ENCODE data around the gene RHEB.
A peak's percentile ranks its signal among the peaks of the same experiment; 100 is the strongest.

RHEB gene

DNA sequence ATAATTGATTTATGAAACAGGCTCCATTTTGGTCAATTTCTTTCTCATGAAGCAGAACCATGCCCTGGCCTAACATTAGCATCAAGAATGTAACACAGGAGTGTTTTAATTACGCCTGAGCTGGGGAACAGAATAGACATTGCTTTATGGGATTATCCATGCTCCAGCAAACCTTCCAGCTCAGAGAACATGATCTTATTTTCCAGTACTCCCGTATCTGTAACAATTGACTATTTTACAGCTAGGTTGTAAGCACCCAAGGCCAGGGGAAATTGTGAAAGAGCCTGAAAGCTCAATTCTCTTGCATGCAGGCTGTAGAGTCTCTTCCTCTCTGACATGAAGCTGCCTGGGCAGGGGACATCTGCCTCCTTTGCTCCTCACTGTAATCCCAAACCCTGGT is 49.0 kb downstream of the RHEB start:
- no peak for DNase-seq (ENCODE audit: low spot score)

DNA sequence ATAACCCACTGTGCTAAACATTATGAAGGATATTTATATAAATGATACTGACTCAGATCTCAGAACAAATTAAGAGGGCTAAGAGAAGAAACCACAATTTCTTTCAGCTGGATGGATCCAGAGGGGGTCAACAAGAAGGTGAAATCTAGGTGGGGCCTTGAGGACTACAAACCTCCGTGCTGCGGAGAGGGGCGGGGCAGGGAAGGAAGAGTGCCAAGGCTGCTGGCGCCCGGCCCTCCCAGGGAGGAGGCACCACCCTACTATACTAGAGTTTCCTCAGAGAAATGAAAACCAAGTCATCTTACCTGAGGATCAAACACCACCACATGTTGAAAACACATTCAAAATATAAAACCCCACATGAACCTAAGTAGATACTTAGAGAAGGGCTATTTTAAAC is 50.4 kb downstream of the RHEB start:
- DNase-seq (ENCODE audit: low spot score) = no peak

DNA sequence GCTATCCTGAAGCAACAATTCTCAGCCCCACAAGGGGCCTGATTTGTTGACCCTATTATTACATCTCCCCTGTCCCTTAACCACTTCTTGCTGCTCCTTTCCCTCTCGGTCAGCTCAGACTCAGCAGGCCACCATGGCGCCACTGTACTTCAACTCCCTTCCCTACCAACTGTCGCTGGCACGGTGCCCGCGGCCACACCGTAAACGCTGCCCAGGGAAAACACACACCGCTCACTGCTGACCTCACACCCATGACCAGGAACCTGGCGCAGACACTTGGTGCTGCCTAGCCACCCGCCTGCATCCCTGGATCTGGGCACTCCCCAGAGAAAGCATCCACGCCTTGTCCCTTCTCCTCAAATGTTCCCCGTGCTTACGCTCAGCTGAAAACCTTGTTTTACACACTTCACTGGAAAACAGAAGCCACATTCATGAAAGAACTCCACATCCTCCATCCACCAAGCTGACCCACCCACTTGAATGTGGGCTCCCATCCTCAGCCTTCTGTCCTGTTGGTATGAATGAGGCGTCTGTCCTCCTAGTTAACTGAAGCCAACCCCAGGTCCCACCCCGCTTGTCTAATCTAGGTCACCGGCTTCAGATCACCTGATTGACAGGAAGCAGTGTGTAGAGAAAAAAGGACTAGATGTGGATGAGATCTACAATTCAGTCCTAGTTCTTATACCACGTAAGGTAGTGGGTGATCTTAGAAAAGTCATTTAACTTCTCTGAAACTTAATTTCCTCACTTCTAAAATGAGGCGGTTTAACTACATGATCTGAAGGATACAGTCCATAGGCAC is 51.3 kb downstream of the RHEB start:
- DNase-seq (ENCODE audit: low spot score) = peak; percentile 85

DNA sequence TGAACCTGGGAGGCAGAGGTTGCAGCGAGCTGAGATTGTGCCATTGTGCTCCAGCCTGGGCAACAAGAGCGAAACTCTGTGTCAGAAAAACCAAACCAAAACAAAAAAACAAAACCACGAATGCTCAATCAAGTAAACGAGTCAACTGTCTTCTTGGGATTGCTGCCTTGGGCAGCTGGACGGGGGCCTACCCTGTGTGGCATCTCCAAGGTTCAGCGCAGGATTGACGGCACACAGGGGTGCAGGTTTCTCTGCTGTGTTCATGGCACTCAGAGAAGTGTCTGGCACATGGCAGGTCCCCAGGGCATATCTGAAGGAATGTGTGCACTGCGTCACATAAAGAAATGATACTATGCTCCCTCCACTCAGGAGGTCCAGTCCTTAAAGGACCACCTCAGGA is 54.5 kb downstream of the RHEB start:
- DNase-seq (ENCODE audit: low spot score) = no peak

DNA sequence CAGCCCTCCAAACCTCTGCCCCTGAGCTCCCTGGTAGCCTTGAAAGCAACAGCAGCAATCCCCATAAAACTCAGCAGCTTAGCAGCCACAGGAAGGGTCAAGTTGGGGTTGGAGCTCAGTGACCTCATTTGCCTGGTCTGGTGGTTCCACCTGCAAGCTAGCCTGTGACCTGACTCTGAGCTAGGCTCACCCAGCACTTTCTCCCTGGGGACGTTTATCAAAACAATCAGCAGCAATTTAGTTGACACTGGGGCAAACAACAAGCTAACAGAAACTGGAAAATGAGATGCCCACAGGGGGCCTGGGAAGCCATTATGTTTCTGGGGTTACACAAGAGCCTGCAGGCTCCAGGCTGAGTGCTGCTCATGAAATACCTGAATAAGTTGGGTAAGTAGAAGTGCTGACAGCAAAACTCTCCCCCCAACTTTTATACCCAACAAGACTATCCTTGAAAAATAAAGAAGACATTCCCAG is 57.4 kb downstream of the RHEB start:
- DNase-seq (ENCODE audit: low spot score) = no peak

DNA sequence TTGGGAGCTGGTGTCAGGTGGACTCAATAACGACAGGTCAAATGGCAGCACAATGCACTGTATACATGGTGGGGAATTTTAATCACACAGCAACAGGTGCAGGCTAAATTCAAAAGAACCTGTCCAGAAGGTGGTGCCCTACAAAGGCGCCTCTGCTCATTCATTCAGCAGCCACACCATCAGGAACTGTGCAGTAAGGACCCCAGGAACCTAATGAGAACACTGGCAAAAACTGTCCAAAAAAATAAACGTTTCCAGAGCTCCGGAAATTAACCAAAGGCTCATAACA is 57.8 kb downstream of the RHEB start:
- DNase-seq (ENCODE audit: low spot score) = no peak

DNA sequence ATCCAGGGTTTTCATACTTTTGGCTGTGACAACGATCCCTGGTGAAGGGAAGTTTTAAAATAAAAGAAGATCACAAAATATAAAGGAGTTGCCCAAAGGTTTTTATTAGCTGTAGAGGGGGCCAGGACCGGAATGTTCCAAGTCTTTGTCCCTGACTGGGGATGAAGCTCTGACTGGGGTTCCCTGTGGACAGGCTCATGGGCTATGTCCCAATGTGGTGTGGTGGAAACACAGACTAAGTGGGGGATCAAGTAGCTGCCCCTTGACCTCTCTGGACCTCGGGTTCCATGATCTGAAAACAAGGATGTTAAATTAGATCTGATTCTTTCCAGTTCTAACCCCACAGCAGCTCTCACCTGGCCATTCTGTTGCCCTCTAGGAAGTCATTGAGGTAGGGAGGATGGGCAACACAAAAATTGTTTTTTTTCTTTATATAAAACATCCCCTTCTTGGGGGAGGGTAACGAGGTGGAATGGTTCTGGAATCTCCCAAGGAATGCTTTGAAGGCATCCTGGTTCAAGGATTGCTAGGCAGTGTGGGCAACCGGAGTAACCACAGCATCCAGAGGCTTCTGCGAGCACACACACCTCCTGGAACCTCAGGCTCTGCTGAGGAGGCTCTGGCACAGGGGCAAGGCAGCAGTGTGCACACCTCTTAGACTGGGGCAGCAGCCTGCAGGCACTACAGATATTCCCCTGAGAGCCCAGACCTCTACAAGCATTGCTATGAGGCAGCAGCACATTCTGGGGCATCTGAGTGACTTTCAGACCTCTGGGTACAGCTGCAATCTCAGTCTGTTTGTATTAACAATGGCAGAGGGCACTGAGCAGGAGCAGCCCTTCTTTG is 58.4 kb downstream of the RHEB start:
- no peak for DNase-seq (ENCODE audit: low spot score)

DNA sequence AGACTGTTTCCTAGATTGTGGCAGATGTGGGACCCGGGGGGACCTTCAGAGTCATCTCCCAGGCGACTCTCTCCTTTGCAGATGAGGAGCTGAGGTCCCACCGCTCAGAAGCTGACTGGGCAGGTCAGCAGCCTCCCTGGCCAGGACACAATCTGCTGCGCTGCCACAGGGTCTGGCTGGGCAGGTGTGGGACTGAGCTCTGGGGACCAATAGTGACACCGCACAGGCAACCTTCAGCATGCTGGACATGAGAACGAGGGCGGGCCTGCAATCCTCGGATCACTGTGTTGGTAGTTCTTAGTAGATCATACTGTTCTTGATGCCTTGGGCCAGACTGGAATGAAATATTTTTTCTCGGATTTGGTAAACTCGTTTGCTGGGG is 59.2 kb downstream of the RHEB start:
- no peak for DNase-seq (ENCODE audit: low spot score)

DNA sequence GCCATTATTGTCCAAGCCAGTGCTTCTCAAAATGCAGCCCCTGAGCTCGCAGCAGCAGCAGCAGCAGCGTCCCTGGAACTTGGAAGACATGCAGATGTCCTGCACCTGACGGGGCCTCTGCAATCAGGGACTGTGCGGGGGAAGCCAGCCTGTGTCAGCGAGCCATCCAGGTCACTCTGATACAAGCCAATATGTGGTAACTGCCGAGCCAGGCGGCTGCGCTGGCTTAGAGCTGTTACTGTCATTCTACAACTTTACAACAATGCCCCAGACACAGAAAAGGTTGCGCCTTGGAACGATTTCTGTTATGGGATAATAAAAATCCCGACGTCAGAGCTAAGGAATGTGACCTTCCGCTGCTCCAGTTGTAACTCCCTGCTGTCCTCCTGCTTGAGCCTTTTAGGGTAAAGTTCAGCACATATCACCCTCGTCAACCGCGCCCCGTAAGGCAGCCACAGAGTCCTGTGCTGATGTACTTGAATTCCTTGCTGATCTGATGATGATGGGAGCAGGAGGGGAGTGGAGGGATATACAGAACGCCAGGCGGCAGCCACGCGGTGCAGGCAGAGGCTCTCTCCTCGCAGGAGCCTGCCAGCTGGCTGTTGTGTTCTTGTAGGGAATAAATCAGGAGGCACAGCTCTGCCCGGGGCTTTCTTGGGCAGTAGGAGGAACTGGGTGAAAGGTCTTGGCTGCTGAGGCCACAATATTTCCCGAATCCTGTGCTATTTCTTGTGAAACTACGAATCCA is 59.8 kb downstream of the RHEB start:
- DNase-seq (ENCODE audit: low spot score) = peak; percentile 12

DNA sequence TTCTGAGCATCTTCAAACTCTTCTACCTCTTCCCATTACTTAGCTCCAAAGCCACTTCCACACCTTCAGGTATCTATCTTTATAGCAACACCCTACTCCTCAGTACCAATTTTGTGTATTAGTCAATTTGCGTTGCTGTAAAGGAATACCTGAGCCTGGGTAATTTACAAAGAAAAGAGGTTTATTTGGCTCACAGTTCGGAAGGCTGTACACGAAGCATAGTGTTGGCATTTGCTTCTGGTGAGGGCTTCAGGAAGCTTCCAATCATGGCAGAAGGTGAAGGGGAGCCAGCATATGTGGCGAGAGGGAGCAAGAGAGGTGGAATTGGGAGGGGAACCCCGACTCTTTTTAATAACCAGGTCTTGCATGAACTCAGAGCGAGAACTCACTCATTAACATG is 62.2 kb downstream of the RHEB start:
- DNase-seq (ENCODE audit: low spot score) = no peak

DNA sequence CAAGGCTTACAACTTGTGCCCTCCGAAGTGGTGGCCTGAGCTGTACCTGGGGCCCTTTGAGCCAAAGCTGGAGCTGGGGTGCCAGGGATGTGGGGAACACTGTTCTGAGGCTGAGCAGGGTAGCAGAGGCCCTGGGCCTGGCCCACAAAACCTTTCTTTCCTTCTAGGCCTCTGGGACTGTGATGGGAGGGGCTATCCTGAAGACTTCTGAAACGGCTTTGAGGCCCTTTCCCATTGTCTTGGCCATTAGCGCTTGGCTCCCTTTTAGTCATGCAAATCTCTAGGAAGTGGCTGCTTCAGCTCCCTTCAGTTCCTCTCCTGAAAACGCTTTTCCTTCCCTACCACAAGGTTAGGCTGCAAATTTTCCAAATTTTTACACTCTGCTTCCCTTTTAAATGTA is 62.9 kb downstream of the RHEB start:
- DNase-seq (ENCODE audit: low spot score) = no peak

DNA sequence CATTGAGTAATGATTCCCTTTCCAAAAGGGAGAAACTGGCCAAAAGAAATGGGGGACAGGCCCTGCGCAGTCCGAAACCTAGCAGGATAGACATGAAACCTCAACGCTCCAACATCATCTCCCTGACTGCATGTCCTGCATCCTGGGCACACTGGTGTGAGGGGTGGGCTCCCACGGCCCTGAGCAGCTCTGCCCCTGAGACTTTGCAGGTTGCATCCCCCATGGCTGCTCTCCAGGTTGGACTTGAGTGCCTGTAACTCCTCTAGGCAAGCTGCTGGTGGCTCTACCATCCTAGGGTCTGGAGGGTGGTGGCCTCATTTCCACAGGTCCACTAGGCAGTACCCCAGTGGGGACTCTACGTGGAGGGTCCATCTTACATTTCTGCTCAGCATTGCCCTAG is 63.4 kb downstream of the RHEB start:
- DNase-seq (ENCODE audit: low spot score) = no peak

DNA sequence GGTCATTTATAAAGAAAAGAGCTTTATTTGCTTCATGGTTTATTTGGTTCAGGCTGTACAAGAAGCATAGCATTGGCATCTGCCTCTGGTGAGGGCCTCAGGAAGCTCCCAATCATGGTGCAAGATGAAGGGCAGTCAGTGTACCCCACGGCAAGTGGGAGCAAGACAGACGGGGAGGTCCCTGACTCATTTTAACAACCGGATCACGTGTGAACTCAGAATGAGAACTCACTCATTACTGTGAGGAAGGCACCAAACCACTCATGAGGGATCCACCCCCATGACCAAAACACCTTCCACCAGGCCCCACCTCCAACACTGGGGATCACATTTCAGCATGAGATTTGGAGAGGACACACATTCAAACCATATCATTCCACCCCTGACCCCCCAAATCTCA is 64.0 kb downstream of the RHEB start:
- no peak for DNase-seq (ENCODE audit: low spot score)

DNA sequence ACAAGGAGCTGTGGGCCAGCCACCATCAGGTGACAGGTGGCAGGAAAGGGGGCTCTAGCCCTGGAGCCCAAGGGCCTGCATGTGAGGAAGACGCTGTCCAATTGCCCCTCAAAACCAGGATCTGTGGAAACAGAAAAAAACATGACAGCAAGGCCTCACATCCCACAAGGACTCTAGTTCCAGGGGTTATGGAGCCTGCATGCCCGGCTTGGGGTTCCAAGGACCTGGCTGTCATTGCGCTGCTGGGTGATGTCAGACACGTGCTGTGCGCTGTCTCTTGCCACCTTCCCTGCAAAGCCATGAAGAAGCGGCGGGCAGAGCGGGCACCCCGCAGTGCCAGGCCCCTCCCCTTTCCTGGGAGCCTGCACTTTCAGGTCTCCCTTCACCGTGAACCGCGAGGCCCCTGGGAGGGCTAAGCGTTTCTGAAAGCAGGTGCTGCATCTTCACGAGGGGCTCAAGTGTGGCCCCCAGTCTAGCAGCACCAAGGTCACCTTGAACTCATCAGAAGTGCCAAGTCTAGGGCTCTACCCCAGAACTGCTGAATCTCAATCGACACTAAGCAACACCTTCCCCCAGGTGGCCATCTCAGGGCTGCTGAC is 64.7 kb downstream of the RHEB start:
- DNase-seq (ENCODE audit: low spot score) = no peak

DNA sequence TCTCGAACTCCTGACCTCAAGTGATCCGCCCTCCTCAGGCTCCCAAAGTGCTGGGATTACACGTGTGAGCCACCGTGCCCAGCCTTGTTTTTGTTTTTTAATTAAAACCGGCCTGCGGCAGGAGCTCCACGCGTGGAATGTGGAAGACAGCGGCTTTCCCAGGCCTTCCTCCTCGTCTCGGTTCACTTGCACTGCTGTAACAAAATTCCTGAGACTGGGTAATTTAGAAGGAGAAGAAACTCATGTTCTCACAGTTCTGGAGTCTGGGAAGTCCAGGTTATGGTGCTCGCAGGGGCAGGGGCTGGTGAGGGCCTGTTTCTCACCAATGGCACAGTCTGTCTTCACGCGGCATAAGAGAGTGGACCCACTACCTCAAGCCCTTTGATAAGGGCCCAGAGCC is 65.4 kb downstream of the RHEB start:
- no peak for DNase-seq (ENCODE audit: low spot score)

DNA sequence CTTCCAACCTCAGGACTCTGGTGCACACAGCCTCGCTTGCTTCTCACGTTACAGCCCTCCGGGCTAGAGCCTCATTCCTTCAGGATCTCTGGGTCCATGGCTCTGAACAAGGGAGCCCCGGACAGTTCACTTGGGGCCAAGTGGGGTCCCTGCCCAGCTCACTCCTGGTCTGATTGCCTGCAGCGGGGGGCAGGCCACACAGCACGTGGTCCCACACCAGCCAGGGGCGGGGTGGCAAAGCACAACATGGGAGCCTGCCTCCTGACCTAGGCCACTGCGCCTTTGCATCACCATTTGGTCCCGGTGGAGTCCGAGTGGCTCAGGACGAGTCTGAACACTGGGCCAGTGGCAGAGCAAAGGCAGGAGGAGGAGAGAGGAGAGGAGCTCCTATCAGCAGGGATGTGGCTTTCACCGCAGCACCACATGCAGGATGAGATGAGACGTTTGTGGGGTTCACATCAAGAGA is 66.3 kb downstream of the RHEB start:
- no peak for DNase-seq (ENCODE audit: low spot score)

DNA sequence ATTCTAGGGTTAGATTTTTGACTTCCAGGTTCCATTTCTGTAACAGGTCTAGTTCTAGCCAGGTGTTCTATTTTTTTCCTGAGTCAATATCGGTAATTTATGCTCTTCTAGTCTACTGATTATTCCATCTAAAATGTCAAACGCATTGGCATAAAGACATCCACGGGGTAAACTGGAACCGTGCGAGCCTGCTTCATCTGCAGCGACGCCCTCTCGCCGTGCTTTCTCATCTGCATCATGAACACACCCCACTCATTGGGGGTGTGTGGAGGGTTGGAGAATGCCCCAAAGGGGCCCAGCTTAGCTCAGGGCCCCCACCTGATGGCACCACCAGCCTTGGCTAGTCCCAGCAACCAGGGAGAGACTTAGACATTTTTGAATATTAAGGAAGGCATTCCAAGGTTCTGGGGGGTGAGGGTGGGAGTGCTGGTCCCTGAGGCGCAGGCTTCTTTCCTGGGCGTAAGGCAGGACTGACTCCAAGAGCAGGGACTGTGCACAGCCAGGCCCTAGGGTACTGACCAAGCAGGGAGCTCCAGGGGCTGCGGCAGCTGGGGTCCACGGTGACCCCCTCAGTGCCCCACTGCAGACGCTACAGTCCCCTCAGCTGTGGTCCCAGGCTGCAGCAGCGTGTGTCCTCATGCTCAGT is 66.9 kb downstream of the RHEB start:
- DNase-seq (ENCODE audit: low spot score) = no peak

DNA sequence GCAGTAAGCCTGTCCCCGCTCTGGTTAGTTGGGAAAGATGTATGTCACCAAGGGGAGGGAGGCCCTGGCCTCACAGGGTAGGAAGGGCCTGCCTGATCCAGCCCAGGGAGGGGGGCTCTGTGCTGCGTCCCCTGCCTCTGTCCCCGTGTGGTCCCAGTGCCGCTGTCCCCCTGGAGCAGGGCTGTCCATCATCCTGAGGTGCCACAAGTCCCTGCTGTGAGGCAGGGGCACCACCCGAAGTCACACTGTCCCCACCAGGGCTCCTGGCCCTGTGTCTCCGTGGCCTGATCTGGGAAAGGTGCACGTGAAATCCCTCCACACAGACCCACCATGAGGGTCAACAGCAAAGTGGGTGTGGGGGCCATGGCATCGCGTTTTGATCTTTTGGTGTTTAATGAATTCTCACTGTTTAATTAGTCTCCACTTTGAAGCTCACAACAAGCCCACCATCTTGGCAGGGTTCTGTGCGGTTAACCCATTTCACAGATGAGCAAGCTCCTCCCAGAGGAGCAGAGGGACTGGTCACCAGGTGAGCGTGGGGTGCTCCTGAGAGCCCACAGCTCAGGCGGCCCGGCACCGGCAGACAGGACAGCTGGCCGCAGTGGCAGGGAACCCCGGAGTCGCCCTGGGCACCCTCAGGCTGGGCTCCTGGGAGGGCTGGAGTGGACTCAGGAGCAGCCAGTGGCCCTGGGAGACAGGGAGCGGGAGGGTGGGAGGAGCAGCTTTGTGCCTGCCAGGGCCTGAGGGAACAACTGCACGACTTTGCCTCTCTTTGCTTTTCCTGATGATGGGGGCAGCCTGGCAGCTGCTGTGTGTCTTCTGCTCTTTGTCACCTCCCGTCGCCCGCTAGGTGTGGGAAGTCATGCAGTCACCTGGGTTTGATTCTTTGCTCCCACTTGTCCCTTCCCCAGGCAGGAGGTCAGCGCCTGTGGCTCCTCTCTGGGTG is 67.8 kb downstream of the RHEB start:
- DNase-seq (ENCODE audit: low spot score) = no peak

DNA sequence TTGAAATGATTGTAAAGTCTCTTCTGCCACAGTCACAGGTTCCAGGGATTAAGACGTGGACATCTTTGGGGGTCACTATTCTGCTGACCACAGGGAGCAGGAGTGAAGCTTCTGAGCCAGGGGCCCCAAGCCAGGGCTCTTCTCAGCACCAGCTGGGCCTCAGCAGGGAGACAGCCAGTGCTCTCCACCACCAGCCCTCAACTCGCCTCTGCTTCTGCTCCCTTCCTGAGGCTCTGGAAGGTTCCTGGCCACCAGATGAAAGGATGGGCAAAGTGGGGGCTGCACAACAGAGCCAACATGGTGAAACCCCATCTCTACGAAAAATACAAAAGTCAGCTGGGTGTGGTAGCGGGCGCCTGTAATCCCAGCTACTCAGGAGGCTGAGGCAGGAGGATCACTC is 68.5 kb downstream of the RHEB start:
- no peak for DNase-seq (ENCODE audit: low spot score)

DNA sequence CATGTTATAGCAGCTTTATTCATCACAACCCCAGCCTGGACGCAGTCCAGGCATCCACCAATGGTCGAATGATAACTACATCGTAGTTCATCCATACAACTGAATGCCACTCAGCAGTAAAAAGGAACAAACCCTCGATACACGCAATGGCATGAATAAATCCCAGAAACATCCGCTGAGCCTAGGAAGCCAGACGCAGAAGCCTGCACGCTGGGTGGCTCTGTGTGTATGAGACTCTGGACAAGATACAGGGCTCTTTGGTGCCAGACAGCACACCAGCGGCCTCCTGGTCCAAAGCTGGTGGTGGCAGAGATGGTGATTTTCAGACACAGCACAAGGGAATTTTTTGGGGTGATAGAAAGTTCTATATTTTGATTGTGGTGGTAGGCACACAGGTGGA is 69.7 kb downstream of the RHEB start:
- no peak for DNase-seq (ENCODE audit: low spot score)

Data from COLO829 (cell line).